Panc1 (cell line): Measurements from ENCODE around the gene NOP53.

Experiments used
- POLR2AphosphoS5 ChIP-seq: IDR thresholded peaks from 2 replicates; pipeline ENCODE4 v1.6.1; 2012; ENCODE audit warnings: mild to moderate bottlenecking, low read depth, low read length, moderate library complexity
- TF ChIP-seq, protein P1 (sequence below): fragments of 450-650 bp; IDR thresholded peaks from 2 replicates; pipeline ENCODE4 v1.5.1; 2017; ENCODE audit warnings: mild to moderate bottlenecking

DNA sequence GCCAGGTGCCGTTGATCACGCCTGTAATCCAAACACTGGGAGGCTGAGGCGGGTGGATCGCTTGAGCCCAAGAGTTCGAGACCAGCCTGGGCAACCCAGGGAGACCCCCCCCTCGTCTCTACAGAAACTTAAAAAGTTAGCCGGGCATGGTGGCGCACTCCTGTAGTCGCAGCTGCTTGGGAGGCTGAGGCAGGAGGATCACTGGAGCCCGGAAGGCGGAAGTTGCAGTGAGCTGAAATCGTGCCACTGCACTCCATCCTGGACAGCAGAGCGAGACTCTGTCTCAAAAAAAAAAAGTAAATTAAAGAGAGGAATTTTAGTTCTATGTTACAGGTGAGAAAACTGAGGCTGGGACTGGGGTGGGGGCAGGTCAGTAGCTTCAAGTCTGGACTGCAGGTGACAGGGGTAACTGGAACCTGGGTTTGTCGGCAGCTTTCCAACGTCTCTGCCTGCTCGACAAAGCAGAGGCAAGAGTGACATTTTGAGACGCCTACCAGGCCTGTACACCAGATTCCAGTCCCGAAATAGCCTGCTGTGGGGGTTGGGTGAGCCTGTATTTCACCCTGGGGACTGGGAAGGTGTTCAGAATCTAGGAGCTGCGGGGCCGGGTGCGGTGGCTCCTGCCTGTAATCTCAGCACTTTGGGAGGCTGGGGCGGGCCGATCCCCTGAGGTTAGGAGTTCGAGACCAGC lies 34.3 kb downstream of the NOP53 start:
- TF ChIP-seq, protein P1, sequence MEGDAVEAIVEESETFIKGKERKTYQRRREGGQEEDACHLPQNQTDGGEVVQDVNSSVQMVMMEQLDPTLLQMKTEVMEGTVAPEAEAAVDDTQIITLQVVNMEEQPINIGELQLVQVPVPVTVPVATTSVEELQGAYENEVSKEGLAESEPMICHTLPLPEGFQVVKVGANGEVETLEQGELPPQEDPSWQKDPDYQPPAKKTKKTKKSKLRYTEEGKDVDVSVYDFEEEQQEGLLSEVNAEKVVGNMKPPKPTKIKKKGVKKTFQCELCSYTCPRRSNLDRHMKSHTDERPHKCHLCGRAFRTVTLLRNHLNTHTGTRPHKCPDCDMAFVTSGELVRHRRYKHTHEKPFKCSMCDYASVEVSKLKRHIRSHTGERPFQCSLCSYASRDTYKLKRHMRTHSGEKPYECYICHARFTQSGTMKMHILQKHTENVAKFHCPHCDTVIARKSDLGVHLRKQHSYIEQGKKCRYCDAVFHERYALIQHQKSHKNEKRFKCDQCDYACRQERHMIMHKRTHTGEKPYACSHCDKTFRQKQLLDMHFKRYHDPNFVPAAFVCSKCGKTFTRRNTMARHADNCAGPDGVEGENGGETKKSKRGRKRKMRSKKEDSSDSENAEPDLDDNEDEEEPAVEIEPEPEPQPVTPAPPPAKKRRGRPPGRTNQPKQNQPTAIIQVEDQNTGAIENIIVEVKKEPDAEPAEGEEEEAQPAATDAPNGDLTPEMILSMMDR: no peak
- no peak for TF ChIP-seq POLR2AphosphoS5
